Mucosa of descending colon (tissue), 3 donors: ENCODE results near the gene NPAS2. TPM values are rescaled to one million over a fixed set of nuclear protein-coding genes. Genes with fewer than 3 reads are reported as not detected.

Experiments
- ATAC-seq: fragments of 200-7000 bp; cut with Tn5 transposase; one replicate; pipeline ENCODE4 v1.9.1; 2020; ENCODE audit warnings: mild to moderate bottlenecking, moderate library complexity
- DNase-seq, 3 donors: peaks; one replicate each; pipeline ENCODE4 v3.0.0-alpha.2; 2020
- H3K36me3 ChIP-seq: fragments of 200-600 bp; one replicate; pipeline ENCODE4 v1.8.0; 2021; ENCODE audit warnings: low read depth, mild to moderate bottlenecking
- H3K4me1 ChIP-seq: fragments of 200-600 bp; one replicate; pipeline ENCODE4 v1.8.0; 2021; ENCODE audit warnings: low read depth, mild to moderate bottlenecking
- H3K4me3 ChIP-seq: fragments of 200-600 bp; one replicate; pipeline ENCODE4 v1.8.0; 2021; ENCODE audit warnings: mild to moderate bottlenecking
- H3K9me3 ChIP-seq: fragments of 200-600 bp; one replicate; pipeline ENCODE4 v1.8.0; 2021; ENCODE audit warnings: mild to moderate bottlenecking
- intact Hi-C, 2 donors: fragments of 100-400 bp; cut with DNase I in 1 of 2; cut with micrococcal nuclease in 1 of 2; formaldehyde crosslinking; loops; one replicate each; pipeline versions ENCODE4 v1.11.0 to v1.11.1; 2022; cut with DNase I, micrococcal nuclease
- total RNA-seq, 3 donors: library from RNA; stranded (reverse); fragmentation: NEBNext Ultra II Directional in 2 of 3; extraction: Animal tissue kit (Norgen Biotek cat#: 25700) in 2 of 3; gene quantifications; one replicate each; pipeline versions ENCODE4 v1.2.1 to v1.2.4, GENCODE V29; 2021 to 2023
- TF ChIP-seq, protein P1 (sequence below): fragments of 200-600 bp; IDR thresholded peaks from one replicate; pipeline ENCODE4 v1.8.0; 2022; ENCODE audit warnings: antibody characterized with exemption, mild to moderate bottlenecking
- donor health status: DM: no; HTN: no; CAD: no; lungs with moderate emphysema.
- donor health status: DM: no; HTN: no; CAD: no.
- donor health status: DM: no; HTN: yes; CAD: no.

The NPAS2 gene
- total RNA-seq, 3 donors from 2014 or later, result 42.5 to 53.1 (median 46.5) TPM

GRCh38 chr2:100812573-100812972 is 7.4 kb upstream of the NPAS2 start:
- Histone ChIP-seq H3K36me3 (no peaks in the 10 kb centered on the region), H3K9me3 (no peaks in the 10 kb centered on the region), H3K4me1 (peaks cover 10% of the 10 kb centered on the region), H3K4me3 (no peak overlapping the region)
- TF ChIP-seq, protein P1, sequence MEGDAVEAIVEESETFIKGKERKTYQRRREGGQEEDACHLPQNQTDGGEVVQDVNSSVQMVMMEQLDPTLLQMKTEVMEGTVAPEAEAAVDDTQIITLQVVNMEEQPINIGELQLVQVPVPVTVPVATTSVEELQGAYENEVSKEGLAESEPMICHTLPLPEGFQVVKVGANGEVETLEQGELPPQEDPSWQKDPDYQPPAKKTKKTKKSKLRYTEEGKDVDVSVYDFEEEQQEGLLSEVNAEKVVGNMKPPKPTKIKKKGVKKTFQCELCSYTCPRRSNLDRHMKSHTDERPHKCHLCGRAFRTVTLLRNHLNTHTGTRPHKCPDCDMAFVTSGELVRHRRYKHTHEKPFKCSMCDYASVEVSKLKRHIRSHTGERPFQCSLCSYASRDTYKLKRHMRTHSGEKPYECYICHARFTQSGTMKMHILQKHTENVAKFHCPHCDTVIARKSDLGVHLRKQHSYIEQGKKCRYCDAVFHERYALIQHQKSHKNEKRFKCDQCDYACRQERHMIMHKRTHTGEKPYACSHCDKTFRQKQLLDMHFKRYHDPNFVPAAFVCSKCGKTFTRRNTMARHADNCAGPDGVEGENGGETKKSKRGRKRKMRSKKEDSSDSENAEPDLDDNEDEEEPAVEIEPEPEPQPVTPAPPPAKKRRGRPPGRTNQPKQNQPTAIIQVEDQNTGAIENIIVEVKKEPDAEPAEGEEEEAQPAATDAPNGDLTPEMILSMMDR, result no peak
- no peak for DNase-seq
- no peak for ATAC-seq
- intact Hi-C loops, result no loop called here

- intact Hi-C loops, result no loop called here
- Histone ChIP-seq H3K9me3 (no peaks in the 10 kb centered on the region), H3K36me3 (no peaks in the 10 kb centered on the region), H3K4me1 (peaks cover 10% of the 10 kb centered on the region), H3K4me3 (no peak overlapping the region)
- TF ChIP-seq, protein P1, result no peak
- DNase-seq, result no peak
- peak; percentile 84 for ATAC-seq
These were observed 6.4 kb upstream of the NPAS2 start for GRCh38 chr2:100813527-100813926.

- peaks cover 10% of the 10 kb centered on the region for H3K4me1 ChIP-seq
- TF ChIP-seq, protein P1, result no peak
- H3K36me3 ChIP-seq, result no peaks in the 10 kb centered on the region
- no peaks in the 10 kb centered on the region for H3K9me3 ChIP-seq
- ATAC-seq, result no peak
- H3K4me3 ChIP-seq, result no peak overlapping the region
- intact Hi-C loops, result no loop called here
- DNase-seq, result no peak
These were observed 5.9 kb upstream of the NPAS2 start for GRCh38 chr2:100814043-100814442.

- H3K9me3 ChIP-seq, result no peaks in the 10 kb centered on the region
- TF ChIP-seq, protein P1, result no peak
- no peak overlapping the region for H3K4me3 ChIP-seq
- DNase-seq (peak in 2 of 3 donors; percentile 74 to 90), ATAC-seq (peak; percentile 79)
- peaks cover 10% of the 10 kb centered on the region for H3K4me1 ChIP-seq
- intact Hi-C loops, result no loop called here
- H3K36me3 ChIP-seq, result no peaks in the 10 kb centered on the region
These were observed 5.5 kb upstream of the NPAS2 start for GRCh38 chr2:100814453-100814852.

DNA sequence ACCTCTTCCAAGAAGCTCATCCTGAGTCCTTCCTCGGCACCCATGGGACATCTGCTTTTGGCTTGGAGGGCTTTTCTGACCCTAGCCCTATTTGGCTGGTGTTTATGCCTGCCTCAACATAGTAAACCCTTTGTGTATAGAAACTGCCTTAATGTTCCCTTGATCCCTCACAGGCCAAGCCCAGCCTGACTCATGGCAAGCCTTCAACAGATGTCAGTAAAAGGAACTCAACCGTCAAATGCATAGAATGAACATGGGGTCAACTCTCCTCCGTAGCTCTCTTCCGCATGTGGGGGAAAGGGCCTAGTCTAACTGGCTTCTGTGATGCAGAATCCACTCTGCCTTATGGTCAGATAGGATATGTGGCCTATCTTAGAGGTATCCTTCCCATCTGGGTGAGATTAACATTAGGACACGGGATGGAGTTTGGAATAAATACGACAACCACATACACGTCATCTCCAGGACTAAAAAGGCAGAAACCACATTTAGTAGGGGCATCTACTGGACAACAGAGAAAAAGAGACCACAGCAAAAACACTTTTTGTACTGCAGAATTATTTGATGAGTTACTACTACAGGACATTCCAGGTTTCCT is 2.5 kb upstream of the NPAS2 start:
- Histone ChIP-seq H3K9me3 (no peaks in the 10 kb centered on the region), H3K4me3 (no peak overlapping the region), H3K36me3 (no peaks in the 10 kb centered on the region), H3K4me1 (peaks cover 10% of the 10 kb centered on the region)
- no peak for ATAC-seq
- DNase-seq, result no peak
- TF ChIP-seq, protein P1, result no peak
- intact Hi-C loops, result no loop called here
